Measurements from ENCODE around the gene ITPRIP.

The ITPRIP gene

DNA sequence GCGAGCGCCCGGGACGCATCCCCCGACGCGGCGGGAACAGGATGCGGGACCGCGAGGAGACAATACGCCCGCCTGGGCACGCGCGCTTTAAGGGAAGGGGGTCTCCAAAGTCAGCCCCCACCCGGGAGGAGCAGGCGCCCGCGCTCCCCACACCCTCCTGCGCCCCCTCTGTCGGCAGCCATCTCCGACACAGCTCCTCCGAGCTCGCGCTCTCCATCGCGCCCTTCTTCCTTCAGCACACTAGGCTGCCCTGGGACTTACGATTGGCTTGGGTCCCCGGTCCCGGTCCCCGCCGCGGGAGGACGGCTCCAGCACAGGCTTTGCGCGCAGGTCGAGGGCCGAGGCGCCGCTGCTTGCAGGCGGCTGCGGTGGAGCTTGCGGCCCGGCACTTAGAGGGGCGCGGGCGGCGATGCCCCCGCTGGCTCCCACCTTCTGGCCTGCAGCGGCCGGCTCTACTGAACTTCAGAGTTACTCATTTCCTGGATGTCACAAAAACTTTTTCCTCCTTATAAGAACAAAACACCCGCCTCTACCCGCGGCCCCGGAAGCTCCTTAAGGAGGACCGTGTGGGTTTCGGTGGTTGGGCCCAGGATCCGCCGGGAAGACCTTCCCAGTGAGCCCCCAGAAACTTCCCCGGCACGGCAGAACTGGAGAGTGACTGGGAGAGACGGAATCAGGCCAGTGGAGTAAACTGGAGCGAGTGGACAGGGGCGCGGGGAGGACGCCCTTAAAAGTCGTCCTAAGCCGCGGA lies at the start of gene ITPRIP:
ITPRIP (minus strand) TSS at position 481 of the 751 bp plus-strand sequence. CDS start 22,414 bp downstream, outside the sequence.
- DNase-seq (ENCODE audit: low read depth) = peak; percentile 56

GRCh38 chr10:104387130-104387888 lies 49.0 kb upstream of the ITPRIP start:
- no peak for DNase-seq (ENCODE audit: low read depth)

DNA sequence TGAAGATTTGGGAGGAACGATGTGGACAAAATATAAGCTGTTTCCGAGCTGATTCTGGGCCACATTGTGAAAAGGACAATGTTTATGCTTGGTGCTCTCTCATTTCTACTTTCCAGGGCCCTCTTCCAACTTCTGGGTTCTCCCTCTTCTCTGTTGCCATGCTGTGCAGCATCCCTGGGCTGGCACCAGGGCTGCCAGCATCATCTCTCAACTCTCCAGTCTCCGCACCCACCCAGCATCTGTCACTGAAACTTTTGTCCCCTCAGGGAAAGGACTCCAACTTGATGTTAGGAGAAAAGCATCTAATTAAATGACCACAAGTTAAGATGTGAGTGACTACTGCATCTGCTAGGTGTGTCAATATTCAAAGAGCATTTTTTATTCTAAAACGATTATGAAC lies 42.1 kb upstream of the ITPRIP start:
- DNase-seq (ENCODE audit: low read depth) = no peak

- no peak for DNase-seq (ENCODE audit: low read depth)
These were observed 38.6 kb upstream of the ITPRIP start for GRCh38 chr10:104376784-104377300.

GRCh38 chr10:104374591-104374990 lies 36.3 kb upstream of the ITPRIP start:
- DNase-seq (ENCODE audit: low read depth) = no peak

DNA sequence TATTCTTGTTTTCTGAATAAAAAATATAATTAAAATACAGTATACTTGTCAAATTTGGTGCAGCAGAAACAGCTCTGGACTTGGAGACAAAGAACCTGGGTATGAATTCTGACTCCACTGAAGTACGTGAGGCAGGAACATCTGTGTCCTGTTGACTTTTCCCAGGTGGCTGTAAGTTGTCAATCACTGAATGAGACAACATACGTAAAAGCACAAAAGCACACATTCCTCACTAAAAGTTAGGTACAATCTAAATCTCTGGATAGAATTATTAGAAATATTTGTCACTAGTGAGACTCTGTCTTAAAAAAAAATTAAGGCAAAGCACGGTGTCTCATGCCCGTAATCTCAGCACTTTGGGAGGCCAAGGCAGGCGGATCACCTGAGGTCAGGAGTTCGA lies 33.5 kb upstream of the ITPRIP start:
- no peak for DNase-seq (ENCODE audit: low read depth)

GRCh38 chr10:104368381-104368780 lies 30.1 kb upstream of the ITPRIP start:
- no peak for DNase-seq (ENCODE audit: low read depth)

- DNase-seq (ENCODE audit: low read depth) = no peak
These were observed 29.6 kb upstream of the ITPRIP start for GRCh38 chr10:104367904-104368303.

- no peak for DNase-seq (ENCODE audit: low read depth)
These were observed 21.5 kb upstream of the ITPRIP start for GRCh38 chr10:104359811-104360210.

DNA sequence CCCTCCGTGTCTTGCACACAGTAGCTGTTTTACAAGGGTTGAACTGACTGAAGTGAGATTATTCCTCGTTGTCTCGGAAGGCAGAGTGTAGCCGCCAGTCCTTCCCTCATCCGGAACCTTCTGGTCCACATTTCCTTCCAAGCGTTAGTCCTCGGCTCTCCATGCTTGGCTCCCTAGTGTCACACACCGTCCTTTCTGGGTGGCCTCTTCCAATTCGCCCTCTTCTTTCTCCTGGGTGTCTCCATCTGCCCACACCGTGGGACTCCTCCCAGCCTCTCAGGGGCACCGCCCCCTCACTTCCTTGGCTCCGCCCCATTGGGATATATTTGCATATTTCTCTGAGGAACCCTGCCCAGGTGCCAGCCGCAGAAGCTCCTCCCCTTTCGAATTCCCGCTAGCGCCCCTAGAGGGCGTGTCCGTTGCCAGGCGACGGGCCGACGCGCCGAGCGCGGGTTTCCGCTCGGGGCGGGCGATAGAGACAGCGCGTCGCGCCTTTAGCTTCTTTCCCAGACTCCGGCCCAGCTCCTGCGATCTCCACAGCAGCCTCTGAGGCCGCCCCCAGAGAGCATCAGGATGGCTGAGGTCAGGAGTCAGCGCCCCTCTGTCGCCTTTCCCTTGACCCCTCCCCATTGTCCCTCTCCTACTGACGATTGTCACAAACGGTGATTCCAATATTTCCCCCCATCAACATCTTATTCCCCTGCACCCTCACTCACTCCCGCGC lies 15.2 kb upstream of the ITPRIP start, which contains the start of gene CFAP58:
CFAP58 (plus strand) TSS at position 509 of the 724 bp plus-strand sequence; CDS start at position 574, 65 bp downstream.
- DNase-seq (ENCODE audit: low read depth) = peak; percentile 84

GRCh38 chr10:104351919-104352318 lies 13.7 kb upstream of the ITPRIP start:
- DNase-seq (ENCODE audit: low read depth) = no peak

GRCh38 chr10:104351061-104351702 lies 12.9 kb upstream of the ITPRIP start:
- DNase-seq (ENCODE audit: low read depth) = no peak

- DNase-seq (ENCODE audit: low read depth) = no peak
These were observed 11.9 kb upstream of the ITPRIP start for GRCh38 chr10:104350127-104350635.

DNA sequence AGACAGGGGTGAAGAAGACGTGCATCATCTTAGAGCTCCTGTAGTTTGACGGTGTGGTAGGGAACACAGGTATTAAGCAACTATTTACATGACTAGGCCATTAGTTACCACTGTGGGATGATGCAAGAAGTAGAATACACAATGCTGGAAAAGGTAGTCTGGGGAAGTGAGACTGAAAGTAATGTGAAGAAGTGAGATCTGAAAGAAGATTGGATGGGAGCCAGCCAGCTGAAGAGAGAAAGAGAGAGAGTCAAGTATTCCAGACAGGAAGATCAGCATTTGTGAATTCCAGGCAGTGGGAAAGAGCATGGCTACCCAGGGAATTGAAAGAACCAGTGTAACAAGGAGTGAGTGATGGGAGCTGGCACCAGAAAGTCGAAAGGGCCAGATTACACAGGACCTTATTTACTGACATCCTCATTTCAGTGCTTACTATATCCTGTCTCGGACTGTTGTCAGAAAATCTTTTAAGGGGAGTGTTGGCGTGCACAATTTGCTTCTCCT lies 11.4 kb upstream of the ITPRIP start:
- no peak for DNase-seq (ENCODE audit: low read depth)

DNA sequence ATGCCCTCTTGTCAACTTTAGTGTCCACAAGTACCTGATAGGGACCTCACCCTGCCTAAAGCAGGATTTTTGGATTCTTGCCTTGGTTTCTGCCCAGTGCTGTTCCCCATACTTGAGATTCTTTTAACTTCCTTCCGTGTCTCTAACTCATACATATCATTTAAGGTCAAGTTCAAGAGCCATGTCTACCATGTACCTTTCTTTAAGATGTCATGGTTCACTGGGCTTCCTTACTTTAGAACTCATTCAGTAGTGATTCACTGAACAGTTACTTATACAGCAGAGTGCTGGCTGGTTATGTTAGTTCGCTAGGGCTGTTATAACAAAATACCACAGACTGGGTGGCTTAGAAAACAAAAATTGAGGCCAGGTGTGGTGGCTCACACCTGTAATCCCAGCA lies 10.3 kb upstream of the ITPRIP start:
- no peak for DNase-seq (ENCODE audit: low read depth)

GRCh38 chr10:104347295-104348045 lies 9.2 kb upstream of the ITPRIP start:
- DNase-seq (ENCODE audit: low read depth) = no peak

- no peak for DNase-seq (ENCODE audit: low read depth)
These were observed 7.7 kb upstream of the ITPRIP start for GRCh38 chr10:104345941-104346340.

DNA sequence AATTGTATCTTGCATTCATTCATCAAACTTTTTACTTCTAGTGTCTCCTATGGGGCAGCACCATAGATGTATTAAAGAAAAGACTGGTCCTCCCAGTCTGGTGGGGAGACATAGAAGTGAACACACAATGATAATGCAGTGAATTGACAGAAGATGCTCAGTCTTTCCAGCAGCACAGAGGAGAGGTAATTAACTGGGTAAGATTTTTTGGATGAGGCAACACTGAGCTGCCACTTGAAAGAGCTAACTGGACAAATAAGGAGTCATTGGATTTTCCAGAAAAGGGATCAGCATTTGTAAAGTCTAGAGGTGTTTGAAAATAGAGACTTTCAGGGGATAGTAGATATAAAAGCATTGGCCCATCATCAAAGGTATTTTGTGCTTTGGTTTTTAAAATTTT lies 7.2 kb upstream of the ITPRIP start:
- no peak for DNase-seq (ENCODE audit: low read depth)

- no peak for DNase-seq (ENCODE audit: low read depth)
These were observed 6.0 kb upstream of the ITPRIP start for GRCh38 chr10:104344219-104344618.

GRCh38 chr10:104342941-104343411 lies 4.7 kb upstream of the ITPRIP start:
- no peak for DNase-seq (ENCODE audit: low read depth)

DNA sequence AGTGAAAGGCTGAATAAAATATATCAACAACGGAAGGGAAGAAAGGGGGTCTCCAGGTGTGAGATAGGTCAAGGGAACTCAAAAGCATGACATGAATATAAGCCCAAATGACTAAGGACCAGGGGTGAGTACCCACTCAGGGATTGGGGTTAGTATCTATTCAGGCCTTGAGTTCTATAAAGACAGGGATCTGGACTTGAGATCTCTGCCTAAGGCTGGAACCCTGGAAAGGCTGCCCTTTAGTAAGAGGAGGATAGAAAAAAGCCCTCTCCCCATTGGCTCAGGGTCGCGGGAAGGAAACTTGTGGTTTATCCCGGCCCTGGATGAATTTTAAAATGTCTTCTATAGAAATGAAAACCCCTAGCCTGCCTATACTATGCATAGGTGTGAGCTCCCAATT lies 2.4 kb upstream of the ITPRIP start:
- DNase-seq (ENCODE audit: low read depth) = no peak

Data from activated T-helper 9 cell treated with anti-CD3 and anti-CD28 coated beads, Interleukin-2, amount 50 U/mL, for 16 hours (primary cell).